Mesangial cell (primary cell): ENCODE data around the gene PARG. TPM values are rescaled to one million over a fixed set of nuclear protein-coding genes. Genes with fewer than 3 reads are reported as not detected.

Experiments used
- total RNA-seq: library from RNA; depleted of rRNA; stranded (reverse); fragments of >200 nt; gene quantifications from 2 replicates; pipeline ENCODE4 v1.2.3, GENCODE V29; 2015

Gene PARG
- 15.1 and 18.7 TPM in 2 replicates for total RNA-seq

GRCh38 chr10:49941447-49942338 is at the start of gene PARG, which contains the start of gene TIMM23B:
PARG (minus strand) TSS chr10:49942027; CDS start chr10:49941725, 302 bp downstream.
TIMM23B (plus strand) TSS chr10:49942053; CDS start chr10:49942195, 142 bp downstream.

GRCh38 chr10:49988376-49988775 is 46.5 kb upstream of the PARG start, which contains the start of gene AGAP6:
AGAP6 (plus strand) TSS chr10:49988406; CDS start chr10:49988716, 310 bp downstream.

Other genes with a start within 250 kb of the PARG start
- 0.98 and 18.1 TPM in 2 replicates for gene OGDHL, start 179.7 kb downstream of the PARG start, total RNA-seq
- gene TIMM23B, start within 50 bp of the PARG start, total RNA-seq = 7.8 and 10.5 TPM in 2 replicates
- gene AGAP6, start 46.4 kb upstream of the PARG start, total RNA-seq = 2.8 and 6.7 TPM in 2 replicates
- gene WASHC2A, start 125.9 kb upstream of the PARG start, total RNA-seq = 17.4 and 24.2 TPM in 2 replicates